Activated CD8-positive, alpha-beta T cell treated with anti-CD3 and anti-CD28 coated beads for 36 hours (primary cell): Measurements from ENCODE around the gene TNPO1. TPM values are rescaled to one million over a fixed set of nuclear protein-coding genes. Genes with fewer than 3 reads are reported as not detected.

Experiments
- ATAC-seq: fragments of 200-7000 bp; cut with Tn5 transposase; one replicate; pipeline ENCODE4 v1.10.0; 2021; ENCODE audit warnings: mild to moderate bottlenecking, moderate library complexity
- CTCF ChIA-PET: fragments of 350-600 bp; sonication (Branson Sonifier 250); formaldehyde crosslinking; loops from one replicate; lab custom pipeline; 2021; ENCODE audit warnings: antibody characterized with exemption; lab: Charles Lee
- POLR2A ChIA-PET: fragments of 350-600 bp; sonication (Branson Sonifier 250); formaldehyde crosslinking; loops from one replicate; lab custom pipeline; 2021; ENCODE audit warnings: antibody characterized with exemption; lab: Charles Lee
- DNase-seq: peaks from one replicate; pipeline ENCODE4 v3.0.0-alpha.2; 2020
- H3K27ac Mint-ChIP-seq: one replicate; pipeline ENCODE4 v1.8.0; 2021; ENCODE audit warnings: mild to moderate bottlenecking, mixed read lengths
- H3K27me3 Mint-ChIP-seq: one replicate; pipeline ENCODE4 v1.8.0; 2021; ENCODE audit warnings: mixed read lengths
- H3K36me3 Mint-ChIP-seq: one replicate; pipeline ENCODE4 v1.8.0; 2021; ENCODE audit warnings: low read depth, mixed read lengths
- H3K4me1 Mint-ChIP-seq: one replicate; pipeline ENCODE4 v1.8.0; 2021; ENCODE audit warnings: low read depth, mixed read lengths
- H3K4me3 Mint-ChIP-seq: one replicate; pipeline ENCODE4 v1.8.0; 2021; ENCODE audit warnings: mild to moderate bottlenecking, moderate library complexity, mixed read lengths
- H3K9me3 Mint-ChIP-seq: one replicate; pipeline ENCODE4 v1.8.0; 2021; ENCODE audit warnings: mixed read lengths
- CTCF ChIP-seq: fragments of 200-600 bp; IDR thresholded peaks from one replicate; pipeline ENCODE4 v1.8.0; 2022; ENCODE audit warnings: antibody characterized with exemption, mild to moderate bottlenecking
- intact Hi-C: fragments of 100-400 bp; cut with micrococcal nuclease; formaldehyde crosslinking; loops from one replicate; pipeline ENCODE4 v1.10.0; 2022
- total RNA-seq, 2 experiments: library from RNA; stranded (reverse); gene quantifications; one replicate each; pipeline ENCODE4 v1.2.3, GENCODE V29; 2021

Gene TNPO1
- total RNA-seq, 2 experiments from 2014 or later, result 97.8 to 116 TPM

- H3K36me3 Mint-ChIP-seq, result peaks cover 8% of the 10 kb centered on the region
- no peaks in the 10 kb centered on the region for H3K9me3 Mint-ChIP-seq
- H3K4me1 Mint-ChIP-seq, result peaks cover 27% of the 10 kb centered on the region
- intact Hi-C loops, result no loop called here
- CTCF ChIA-PET, result interaction anchor here (1.1 to 1.5 kb wide), 2 partner anchors 26 to 233 kb away, joined by 4 to 9 read pairs; no protein-coding TSS in a partner anchor
- H3K4me3 Mint-ChIP-seq, result no peak overlapping the region
- H3K27me3 Mint-ChIP-seq, result no peaks in the 10 kb centered on the region
- H3K27ac Mint-ChIP-seq, result no peak overlapping the region
- POLR2A ChIA-PET, result interaction anchor here (2.1 kb wide), 1 partner anchor 27 kb away, joined by 10 read pairs; the partner anchor contains the start of gene TNPO1
- ATAC-seq (no peak), DNase-seq (no peak)
- TF ChIP-seq CTCF, result no peak
These were observed 27.8 kb downstream of the TNPO1 start for GRCh38 chr5:72844218-72844603.

GRCh38 chr5:72845889-72846288 is 29.4 kb downstream of the TNPO1 start:
- DNase-seq, result no peak
- ChIA-PET POLR2A (interaction anchor here (2.1 kb wide), 1 partner anchor 29 kb away, joined by 10 read pairs; the partner anchor contains the start of gene TNPO1), CTCF (interaction anchor here (0.9 kb wide), 1 partner anchor 28 kb away, joined by 4 read pairs; no protein-coding TSS in a partner anchor)
- H3K27me3 Mint-ChIP-seq, result no peaks in the 10 kb centered on the region
- intact Hi-C loops, result no loop called here
- TF ChIP-seq CTCF, result no peak
- no peak for ATAC-seq
- H3K9me3 Mint-ChIP-seq, result no peaks in the 10 kb centered on the region
- H3K4me1 Mint-ChIP-seq, result peaks cover 38% of the 10 kb centered on the region
- no peak overlapping the region for H3K27ac Mint-ChIP-seq
- peaks cover 19% of the 10 kb centered on the region for H3K36me3 Mint-ChIP-seq
- H3K4me3 Mint-ChIP-seq, result no peak overlapping the region

DNA sequence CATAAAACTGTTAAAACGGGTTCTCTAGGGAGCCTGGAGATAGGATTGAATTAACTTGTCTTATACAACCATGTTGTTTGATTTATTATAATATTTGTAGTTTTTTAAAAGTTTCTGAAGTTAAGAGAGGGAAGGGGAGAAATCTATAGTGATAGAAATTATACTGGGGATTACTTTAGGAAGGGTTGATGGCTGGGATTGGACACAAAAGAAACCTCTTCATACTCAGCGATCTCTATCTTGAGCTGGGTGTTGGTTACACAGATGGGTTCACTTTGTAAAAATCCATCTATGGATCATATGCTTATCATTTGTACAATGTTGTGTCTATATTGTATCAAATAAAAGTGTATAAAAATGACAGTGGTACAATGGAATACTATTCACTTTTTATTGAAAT is 30.0 kb downstream of the TNPO1 start:
- H3K27ac Mint-ChIP-seq, result no peak overlapping the region
- DNase-seq (no peak), ATAC-seq (no peak)
- ChIA-PET CTCF (no interaction called here), POLR2A (no interaction called here)
- TF ChIP-seq CTCF, result no peak
- H3K4me1 Mint-ChIP-seq, result peaks cover 42% of the 10 kb centered on the region
- no peak overlapping the region for H3K4me3 Mint-ChIP-seq
- peaks cover 21% of the 10 kb centered on the region for H3K36me3 Mint-ChIP-seq
- intact Hi-C loops, result no loop called here
- no peaks in the 10 kb centered on the region for H3K9me3 Mint-ChIP-seq
- H3K27me3 Mint-ChIP-seq, result no peaks in the 10 kb centered on the region

DNA sequence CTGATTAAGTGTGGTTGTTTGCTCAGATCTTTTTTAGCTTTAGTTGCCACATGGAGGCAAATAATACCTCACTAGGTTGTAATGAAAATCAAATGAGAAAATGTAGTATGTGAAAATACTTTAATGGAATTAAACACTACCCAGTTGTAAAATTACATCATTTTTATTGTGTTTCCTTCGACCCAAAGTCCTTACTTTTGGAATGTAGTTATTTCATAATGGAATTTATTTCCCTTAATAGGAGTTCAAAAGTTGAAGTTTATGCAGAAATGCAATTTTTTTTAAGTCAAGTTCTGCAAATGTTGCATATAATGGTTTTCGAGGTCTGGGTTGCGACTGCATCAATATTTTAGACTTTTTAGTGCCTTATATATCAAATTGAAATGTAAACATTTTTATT is 31.0 kb downstream of the TNPO1 start:
- Mint-ChIP-seq H3K27me3 (no peaks in the 10 kb centered on the region), H3K36me3 (peaks cover 25% of the 10 kb centered on the region), H3K4me3 (peak overlapping the region; percentile 99), H3K9me3 (no peaks in the 10 kb centered on the region), H3K4me1 (peaks cover 48% of the 10 kb centered on the region), H3K27ac (peak overlapping the region; percentile 99)
- TF ChIP-seq CTCF, result no peak
- ChIA-PET CTCF (interaction anchor here (0.9 kb wide), 1 partner anchor 29 kb away, joined by 3 read pairs; no protein-coding TSS in a partner anchor), POLR2A (interaction anchor here (0.7 to 3.2 kb wide), 4 partner anchors 25 to 1387 kb away, joined by 3 to 23 read pairs (median 4); partner anchors contain the start of gene TNPO1)
- intact Hi-C loops, result no loop called here
- ATAC-seq (no peak), DNase-seq (no peak)

DNA sequence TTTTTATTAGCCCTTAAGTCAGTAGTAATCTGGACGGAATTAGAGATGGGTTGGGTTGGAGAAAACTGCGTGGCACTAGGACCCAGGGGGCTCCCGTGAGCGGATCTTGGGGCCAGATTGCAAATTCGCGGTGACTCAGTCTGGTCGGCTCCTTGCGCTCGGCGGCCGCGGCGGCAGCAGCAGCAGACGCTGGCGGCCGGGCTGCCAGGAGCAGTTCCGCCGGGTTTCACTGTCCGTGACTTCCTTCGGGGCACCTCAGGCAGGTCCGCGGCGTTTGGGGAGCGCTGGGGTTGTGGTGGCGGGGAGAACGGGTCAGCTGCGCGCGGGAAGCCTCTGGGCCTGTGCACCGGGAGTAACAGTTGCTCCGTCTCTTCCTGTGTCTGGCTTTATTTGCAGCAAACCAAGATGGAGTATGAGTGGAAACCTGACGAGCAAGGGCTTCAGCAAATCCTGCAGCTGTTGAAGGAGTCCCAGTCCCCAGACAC is 31.6 kb downstream of the TNPO1 start:
- Mint-ChIP-seq H3K4me1 (peaks cover 47% of the 10 kb centered on the region), H3K4me3 (peak overlapping the region; percentile 99), H3K36me3 (peaks cover 28% of the 10 kb centered on the region), H3K27ac (peak overlapping the region; percentile 99), H3K27me3 (no peaks in the 10 kb centered on the region), H3K9me3 (no peaks in the 10 kb centered on the region)
- peak; percentile 92 for DNase-seq
- intact Hi-C loops, result no loop called here
- ATAC-seq, result peak; percentile 84
- no peak for TF ChIP-seq CTCF
- ChIA-PET POLR2A (interaction anchor here (0.8 to 3.2 kb wide), 7 partner anchors 10 to 540 kb away, joined by 3 to 23 read pairs (median 3); partner anchors contain the start of gene TNPO1), CTCF (interaction anchor here (1.4 to 3.3 kb wide), 2 partner anchors 20 to 31 kb away, joined by 3 to 16 read pairs; partner anchors contain the start of gene TNPO1)
